HCT116 (cell line): ENCODE data around the gene ANO3.

Experiments
- CTCF ChIP-seq, 3 experiments: fragments of 200-600 bp in 1 of 3; sonication (generic) in 1 of 3; IDR thresholded peaks in 2 of 3; conservative IDR thresholded peaks in 1 of 3; 2 replicates each; pipeline ENCODE4 v1.5.1; 2012 to 2017; ENCODE audit warnings: low read depth in 2 of 3, low read length in 2 of 3, antibody characterized with exemption in 1 of 3, borderline replicate concordance in 1 of 3, control low read depth in 1 of 3, mild to moderate bottlenecking in 1 of 3, mixed read lengths in 1 of 3, mixed run types in 1 of 3, moderate library complexity in 1 of 3; ENCODE audit not compliant: insufficient read depth in 1 of 3
- SIN3A ChIP-seq: IDR thresholded peaks from 2 replicates; pipeline ENCODE4 v1.6.1; 2012; ENCODE audit warnings: low read depth
- ZNF274 ChIP-seq: fragments of 200-500 bp; sonication (Bioruptor generic); IDR thresholded peaks from 2 replicates; pipeline ENCODE4 v1.6.1; 2014; ENCODE audit warnings: mild to moderate bottlenecking, low read depth, low read length, inconsistent platforms

DNA sequence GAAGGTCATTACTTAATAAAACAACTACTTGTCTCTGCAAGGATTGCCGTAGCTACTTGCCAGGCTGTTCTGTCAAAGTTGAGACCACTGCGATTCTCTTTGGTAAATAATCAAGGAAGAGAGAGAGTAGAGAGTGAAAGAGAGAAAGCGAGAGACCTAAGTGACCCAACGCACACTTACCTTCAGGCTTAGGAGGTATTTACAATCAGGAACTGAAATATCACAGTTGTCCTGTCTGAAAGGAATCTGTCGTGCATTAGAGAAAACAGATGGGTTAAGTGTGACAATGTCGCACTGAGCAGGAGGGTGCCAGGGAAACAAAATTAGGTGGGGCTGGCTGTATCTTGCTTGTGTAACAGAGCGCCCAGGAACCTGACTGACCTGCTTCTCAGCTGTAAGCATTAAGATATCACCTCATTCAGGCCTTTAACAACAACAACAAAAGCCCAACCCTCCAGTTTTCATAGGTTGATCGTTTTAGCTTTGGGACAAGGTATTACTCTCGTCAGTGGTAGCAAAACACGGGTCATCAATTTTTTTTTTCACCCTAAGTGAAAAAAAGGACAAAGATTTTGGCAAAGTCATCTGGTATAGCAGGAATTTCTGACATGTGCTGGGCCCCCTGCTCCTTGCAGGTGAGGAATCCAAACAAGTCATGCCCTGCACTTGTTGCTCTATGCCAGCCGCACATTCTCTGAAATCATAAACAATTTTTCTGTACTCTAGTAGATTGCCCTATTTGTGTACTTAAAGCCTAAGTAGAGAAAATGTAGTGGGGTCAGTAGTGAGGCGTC is 240.1 kb downstream of the ANO3 start, which contains the start of gene MUC15:
- TF ChIP-seq CTCF (IDR thresholded peaks at IDR 0.05 in 2 of 3, conservative IDR thresholded peaks at IDR 0.05 in 1 of 3; ENCODE audit: borderline replicate concordance in 1 of 3, insufficient read depth in 1 of 3, low read depth in 2 of 3, low read length in 2 of 3) (no peak), SIN3A (no peak), ZNF274 (no peak)
